ENCODE data around the gene ZNF613. TPM values are rescaled to one million over a fixed set of nuclear protein-coding genes. Genes with fewer than 3 reads are reported as not detected.

The ZNF613 gene
- total RNA-seq, 2 experiments from 2014 or later = 4.3 to 4.5 TPM

Other genes with a start within 250 kb of the ZNF613 start
- 1 to 10 TPM; 2.0 to 2.1 TPM for gene SPACA6, start 234.1 kb upstream of the ZNF613 start, total RNA-seq
- not detected for gene HAS1, start 203.5 kb upstream of the ZNF613 start, total RNA-seq
- not detected for gene FPR1, start 175.6 kb upstream of the ZNF613 start, total RNA-seq
- gene FPR2, start 166.3 kb upstream of the ZNF613 start, total RNA-seq = not detected
- not detected for gene FPR3, start 132.3 kb upstream of the ZNF613 start, total RNA-seq
- gene ZNF577, start 39.5 kb upstream of the ZNF613 start, total RNA-seq = 1 to 10 TPM; 4.5 to 4.8 TPM
- gene ZNF649, start 22.5 kb upstream of the ZNF613 start, total RNA-seq = 10 to 100 TPM; 12.1 to 12.2 TPM
- 10 to 100 TPM; 11.3 to 11.4 TPM for gene ZNF350, start 59.4 kb downstream of the ZNF613 start, total RNA-seq
- 1 to 10 TPM; 8.4 to 8.5 TPM for gene ZNF615, start 80.7 kb downstream of the ZNF613 start, total RNA-seq
- gene ZNF614, start 100.9 kb downstream of the ZNF613 start, total RNA-seq = 10 to 100 TPM; 15.4 to 17.4 TPM
- 10 to 100 TPM; 13.7 to 14.9 TPM for gene ZNF432, start 121.4 kb downstream of the ZNF613 start, total RNA-seq
- 10 to 100 TPM; 16.4 to 17.9 TPM for gene ZNF841, start 168.3 kb downstream of the ZNF613 start, total RNA-seq
- 1 to 10 TPM; 9.0 to 9.5 TPM for gene ZNF616, start 212.5 kb downstream of the ZNF613 start, total RNA-seq
- 10 to 100 TPM; 10.0 to 12.0 TPM for gene ZNF836, start 244.1 kb downstream of the ZNF613 start, total RNA-seq